Right kidney (tissue), 1 donor: Measurements from ENCODE around the gene PPP1R1B.

ENCODE experiments used
- DNase-seq: peaks from one replicate; pipeline ENCODE4 v3.0.0-alpha.2; 2016

The PPP1R1B gene

GRCh38 chr17:39600288-39600996, 26.3 kb upstream of the PPP1R1B start:
- DNase-seq, result no peak

DNA sequence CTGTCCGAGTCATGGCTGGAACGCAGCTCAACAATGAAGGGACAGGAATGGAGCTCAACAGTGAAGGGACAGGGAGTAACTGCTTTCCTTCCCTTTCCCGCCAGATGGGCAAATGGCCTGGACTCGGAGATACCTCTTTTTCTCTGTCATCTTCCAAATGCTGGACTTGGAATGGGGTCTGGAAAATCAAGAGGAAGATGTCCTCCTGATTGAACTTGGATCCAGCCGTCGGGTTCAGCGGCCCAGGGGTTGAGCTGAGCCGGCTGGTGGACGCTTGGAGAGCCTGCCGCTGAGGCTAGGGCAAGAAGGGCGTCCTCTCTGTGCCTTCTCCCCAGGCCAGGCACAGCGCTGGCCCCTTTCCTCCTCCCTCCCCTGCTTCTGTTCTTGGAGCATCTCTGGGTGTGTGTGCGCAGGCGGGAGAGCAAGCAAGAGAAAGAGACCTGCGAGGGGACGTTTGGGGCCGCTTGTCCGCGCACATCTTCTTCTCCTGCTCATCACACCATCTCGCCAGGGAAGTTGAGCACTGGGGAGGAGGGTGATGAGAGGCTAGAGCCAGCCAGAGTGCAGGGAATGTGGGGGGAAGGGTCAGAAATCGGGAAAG, 25.7 kb upstream of the PPP1R1B start:
- no peak for DNase-seq

DNA sequence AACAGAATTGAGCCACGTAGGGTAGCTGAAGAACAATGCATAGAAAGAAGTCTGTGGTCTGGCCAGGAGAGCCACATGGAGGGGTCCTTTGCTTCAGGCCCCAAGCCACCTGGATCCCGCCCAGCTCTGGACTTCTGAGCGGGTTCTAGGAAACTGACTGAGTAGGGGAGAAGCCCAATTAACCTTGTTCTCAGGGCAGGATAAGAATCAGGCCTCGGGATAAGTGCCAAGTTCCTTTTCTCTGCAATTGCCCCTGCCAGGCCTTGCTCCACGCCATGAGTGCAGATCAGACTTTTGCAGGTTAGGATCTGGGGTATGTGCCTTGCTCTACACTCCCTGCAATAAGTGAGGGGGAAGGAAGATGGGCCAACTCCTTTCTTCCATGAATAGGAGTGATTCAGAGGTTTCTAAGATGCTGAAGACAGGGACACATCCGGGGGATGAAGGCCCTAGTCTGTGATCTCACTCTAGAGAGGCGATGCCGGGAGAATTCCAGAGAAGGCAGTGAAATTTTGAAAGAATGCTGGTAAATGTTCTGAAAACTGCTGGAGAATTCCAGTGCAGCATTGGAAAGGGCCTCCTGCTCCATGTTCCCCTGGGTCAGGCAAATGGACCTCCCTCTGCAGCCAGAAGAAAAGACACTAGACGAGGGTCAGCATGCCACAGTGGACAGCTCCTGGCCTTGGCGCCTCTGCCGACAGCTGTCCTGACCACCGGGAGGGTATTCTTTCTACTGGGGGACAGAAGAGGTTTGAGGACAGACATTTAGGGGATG, 24.8 kb upstream of the PPP1R1B start:
- no peak for DNase-seq

DNA sequence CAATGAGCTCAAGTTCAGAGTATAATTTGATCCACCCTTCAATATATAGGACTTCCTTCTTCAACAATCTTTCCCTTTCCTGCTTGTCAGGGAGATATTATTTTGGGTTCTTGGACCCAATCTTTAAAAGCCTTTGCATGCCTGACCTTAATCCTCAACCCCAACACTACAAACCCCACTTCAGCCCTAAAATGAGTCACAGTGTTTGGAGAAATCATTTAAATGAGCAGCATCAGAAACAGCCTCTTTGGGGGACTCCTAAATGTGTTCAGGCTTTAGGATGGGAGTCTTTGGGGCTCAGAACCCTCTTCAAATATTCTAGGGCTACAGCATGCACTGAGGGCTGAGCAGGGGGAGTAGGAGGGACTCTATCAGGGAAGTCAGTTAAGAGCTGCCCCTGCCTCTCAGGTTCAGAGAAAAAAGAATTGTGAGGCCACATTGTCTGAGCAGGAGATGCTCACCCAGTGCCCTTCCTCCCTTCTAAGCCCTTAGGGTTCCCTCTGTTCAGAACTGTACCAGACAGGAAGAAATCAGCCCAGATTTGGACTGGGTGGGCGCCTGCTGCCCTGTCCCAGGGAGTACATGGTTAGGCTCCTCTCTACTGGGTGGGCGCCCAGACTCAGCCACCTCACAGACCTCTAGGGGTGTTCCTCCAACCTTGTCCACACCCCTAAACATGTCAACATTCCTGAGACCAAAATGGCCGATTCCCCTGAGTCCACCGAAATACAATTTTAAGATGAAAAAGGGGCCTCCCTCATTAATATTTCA, 24.0 kb upstream of the PPP1R1B start:
- no peak for DNase-seq

DNA sequence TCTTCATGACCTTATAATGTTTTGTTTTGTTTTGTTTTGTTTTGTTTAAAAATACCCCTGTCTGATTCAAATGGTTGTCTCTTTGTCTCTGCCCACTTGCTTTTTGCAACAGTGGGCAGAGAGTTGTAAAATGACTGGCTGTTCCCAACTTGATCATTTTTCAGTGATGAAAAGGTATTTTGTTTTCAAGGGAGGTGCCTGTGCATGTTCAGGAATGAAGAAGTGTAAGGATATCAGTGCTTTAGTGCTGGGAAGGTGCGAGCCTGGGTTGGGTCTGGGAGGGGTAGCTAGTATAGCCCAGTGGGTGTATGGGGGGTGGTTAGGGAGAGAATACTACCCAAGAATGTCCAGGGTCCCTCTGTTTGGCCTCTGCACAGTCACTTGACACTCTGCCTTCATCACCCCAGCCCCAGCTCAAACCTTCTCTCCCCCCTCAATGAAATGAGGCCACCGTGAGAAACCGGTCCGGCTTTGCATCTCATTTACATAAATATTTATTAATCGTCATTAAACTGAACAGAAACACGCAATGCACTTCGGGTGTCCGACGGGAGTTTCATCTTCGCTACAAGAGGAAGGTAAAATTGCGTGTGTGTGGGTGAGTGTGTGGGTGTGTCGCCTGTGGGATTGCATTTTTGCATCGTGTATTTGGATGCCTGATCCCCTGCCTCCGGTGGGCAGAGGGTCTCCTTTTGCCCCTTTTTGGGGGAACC, 23.3 kb upstream of the PPP1R1B start:
- DNase-seq, result no peak

DNA sequence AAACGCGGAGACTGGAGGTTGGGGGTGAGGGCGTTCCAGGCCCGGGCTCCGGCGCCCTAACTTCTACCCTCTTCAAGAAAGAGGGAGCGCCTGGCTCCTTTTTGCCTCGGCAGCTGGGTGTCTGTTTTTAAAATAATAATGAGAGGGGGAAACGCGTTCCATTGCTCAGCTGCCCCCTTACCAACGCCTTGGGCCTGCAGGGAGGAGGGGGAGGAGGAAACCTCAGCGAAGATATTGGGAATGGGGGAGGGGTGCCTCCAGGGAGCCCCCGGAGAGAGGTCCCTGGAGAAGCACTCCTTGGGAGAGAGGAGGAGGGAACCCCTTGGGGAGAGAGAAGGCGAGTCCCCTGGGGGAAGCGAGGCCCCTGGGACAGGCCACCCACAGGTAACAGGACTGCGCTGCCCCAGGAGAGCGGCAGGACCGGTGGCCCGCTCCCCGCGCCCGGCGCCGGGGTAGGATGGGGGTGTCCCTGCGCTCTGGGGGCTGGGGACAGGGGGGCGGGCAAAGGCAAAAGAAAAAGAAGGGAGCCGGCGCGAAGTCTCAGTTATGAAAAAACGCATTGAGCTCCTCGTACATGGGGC, 21.8 kb upstream of the PPP1R1B start:
- DNase-seq, result no peak

GRCh38 chr17:39605492-39606433, 21.0 kb upstream of the PPP1R1B start:
- peak; percentile 73 for DNase-seq

- peak; percentile 62 for DNase-seq
Measured at GRCh38 chr17:39606434-39607056, 20.2 kb upstream of the PPP1R1B start.

DNA sequence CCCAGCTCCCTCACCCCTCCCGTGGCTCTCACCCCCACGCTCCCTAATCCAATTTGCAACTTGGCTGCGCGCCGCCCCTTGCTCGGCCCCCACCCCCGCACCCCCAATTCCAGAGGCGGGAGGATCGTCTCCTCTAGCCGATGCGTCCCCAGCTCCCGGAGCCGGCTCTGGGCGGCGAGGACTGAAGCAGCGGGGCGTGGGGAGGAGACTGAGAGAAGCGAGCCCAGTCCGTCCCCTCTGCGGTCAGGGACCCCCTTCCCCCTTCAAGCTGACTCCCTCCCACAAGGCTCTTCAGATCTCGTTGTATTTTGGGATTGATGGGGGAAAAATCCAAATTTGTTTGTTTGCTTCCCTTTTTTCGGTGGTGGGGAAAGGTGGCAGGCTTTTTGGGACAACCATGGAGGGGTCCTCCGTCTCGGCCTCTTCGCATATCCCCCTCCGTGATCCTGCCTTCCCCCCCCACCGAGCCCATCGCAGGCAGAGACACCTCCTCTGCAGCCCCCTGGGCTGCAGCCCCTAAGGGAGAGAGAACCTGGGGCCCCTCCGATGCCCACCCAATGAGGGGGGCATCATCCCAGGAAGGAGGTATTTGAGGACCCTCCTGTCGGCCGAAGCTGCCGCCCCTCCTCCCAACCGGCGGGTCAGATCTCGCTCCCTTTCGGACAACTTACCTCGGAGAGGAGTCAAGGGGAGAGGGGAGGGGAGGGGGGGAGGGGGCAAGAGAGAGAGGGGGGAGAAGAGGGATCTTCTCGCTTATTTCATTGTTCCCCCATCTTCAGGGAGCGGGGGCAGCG, 19.5 kb upstream of the PPP1R1B start:
- no peak for DNase-seq

- no peak for DNase-seq
Measured at GRCh38 chr17:39607851-39608130, 19.0 kb upstream of the PPP1R1B start, which contains the start of gene NEUROD2. Gene NEUROD2, minus strand, starts transcription at chr17:39607920. Its CDS starts 1,321 bp downstream, at chr17:39606599.

GRCh38 chr17:39608142-39608981, 18.4 kb upstream of the PPP1R1B start:
- no peak for DNase-seq

DNA sequence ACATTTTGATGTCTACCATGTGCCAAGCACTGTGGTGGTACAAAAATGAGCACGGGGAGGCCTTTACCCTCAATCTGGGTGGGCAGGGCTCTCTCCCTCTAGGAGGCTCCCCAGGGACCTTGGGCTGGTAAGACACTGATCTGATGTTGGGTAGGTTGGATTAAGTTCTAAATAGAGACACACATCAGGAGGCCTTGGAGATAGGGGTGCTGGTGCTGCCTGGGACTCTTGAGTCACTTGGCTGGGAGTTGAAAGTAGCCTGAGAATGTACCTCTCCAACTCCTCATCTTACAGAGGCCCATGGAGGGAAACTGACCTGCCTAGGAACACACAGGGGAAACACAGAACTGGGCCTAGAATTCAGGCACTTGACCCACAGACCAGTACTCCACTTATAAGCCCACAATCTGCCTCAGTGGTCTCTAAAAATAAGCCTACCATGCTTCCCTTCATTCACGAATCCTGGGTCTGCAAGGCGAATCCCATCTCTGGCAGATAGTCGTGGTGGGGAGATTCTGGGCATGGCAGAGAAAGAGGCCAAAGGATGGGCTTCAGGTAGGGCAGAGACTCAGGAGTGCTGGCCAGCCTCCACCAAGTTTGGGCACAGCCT, 17.2 kb upstream of the PPP1R1B start:
- DNase-seq, result no peak

- DNase-seq, result no peak
Measured at GRCh38 chr17:39611401-39612112, 15.2 kb upstream of the PPP1R1B start.

DNA sequence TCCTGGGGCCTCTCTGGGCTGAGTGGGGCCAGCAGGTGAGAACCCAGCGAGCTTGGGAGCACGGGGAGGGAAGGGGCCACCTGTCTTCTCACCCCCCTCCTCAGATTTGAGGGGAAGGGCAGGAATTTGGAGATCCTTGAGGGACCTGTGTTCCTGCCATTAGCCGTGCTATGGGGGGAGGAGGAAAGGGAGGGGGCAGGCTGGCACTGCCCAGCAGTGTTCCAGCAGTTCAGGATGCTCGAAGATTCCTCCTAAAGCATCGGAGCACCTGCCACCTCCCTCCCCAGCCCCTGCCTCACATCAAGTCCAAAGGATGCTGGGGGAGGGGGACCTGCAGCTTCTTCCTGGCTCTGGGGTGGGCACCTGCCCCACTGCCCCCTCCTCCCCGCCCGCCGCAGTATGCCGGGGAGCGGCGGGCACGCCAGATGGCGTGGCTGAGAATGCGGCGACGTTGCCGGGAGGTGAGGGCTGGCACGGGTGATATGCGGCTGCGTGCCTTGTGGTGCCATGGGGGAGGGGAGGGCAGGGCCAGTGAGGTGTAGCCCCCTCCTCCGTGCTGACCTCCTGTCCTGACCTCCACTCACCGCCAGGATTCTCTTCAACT, 14.4 kb upstream of the PPP1R1B start:
- no peak for DNase-seq

- DNase-seq, result no peak
Measured at GRCh38 chr17:39612935-39613464, 13.8 kb upstream of the PPP1R1B start.

DNA sequence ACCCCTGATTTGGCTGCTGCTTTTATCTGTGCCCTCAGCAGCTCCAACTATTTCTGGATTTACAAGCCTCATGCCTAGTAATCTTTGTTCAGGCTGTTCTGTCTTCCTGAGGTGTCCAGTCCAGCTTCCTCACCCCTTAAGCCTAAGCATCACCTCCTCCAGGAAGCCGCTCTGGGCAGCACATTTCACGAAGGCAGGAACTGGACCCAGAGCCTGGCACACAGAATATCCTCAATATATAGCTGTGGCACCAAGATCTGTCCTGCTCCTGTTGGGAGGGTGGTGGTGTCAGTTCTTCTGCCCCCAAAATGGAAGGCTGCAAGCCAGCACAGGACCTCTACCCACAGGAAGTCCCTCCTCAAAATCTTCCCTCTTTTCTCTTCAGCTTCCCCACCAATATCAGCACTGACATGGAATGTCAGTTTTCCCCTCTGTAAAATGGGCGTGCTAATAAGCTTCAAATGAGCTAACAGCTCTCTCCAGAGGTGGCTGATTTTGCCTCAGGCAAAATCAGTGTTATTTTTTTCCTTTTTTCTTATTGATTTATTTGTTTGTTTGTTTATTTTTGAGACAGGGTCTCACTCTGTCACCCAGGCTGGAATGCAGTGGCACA, 12.1 kb upstream of the PPP1R1B start:
- no peak for DNase-seq
